Measurements from ENCODE around the gene MAPK12.

DNA sequence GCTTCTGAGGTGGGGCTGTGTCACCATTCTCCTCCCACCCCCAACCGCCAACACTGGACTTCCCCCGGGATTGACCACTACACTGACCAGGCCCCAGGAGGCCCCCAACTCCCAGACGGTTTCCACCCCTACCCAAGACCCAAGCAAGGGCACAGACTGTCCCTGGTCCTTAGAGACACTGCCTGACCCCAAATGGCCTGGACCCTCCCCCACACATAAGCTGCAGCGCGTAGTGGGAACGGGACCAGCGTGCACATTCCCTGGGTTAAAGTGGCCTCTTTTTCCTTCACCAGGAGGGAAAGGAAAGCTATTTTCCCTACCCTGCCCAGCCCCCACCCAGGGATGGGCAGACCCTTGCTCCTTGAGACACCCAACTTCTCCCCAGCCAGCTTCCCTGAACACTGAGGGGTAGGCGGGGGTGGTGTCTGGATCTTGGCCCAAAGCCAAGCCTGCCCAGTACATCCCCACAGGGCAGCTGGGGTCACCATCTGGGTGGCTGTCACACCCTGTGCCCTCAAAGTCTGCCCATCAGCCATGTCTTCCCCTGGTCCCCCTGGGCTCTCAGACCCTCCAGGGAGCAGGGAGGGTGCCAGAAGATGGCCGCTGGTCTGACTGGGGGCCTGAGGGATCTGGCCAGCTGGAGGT, 1.6 kb upstream of the MAPK12 start:
- TF ChIP-seq, protein P1, sequence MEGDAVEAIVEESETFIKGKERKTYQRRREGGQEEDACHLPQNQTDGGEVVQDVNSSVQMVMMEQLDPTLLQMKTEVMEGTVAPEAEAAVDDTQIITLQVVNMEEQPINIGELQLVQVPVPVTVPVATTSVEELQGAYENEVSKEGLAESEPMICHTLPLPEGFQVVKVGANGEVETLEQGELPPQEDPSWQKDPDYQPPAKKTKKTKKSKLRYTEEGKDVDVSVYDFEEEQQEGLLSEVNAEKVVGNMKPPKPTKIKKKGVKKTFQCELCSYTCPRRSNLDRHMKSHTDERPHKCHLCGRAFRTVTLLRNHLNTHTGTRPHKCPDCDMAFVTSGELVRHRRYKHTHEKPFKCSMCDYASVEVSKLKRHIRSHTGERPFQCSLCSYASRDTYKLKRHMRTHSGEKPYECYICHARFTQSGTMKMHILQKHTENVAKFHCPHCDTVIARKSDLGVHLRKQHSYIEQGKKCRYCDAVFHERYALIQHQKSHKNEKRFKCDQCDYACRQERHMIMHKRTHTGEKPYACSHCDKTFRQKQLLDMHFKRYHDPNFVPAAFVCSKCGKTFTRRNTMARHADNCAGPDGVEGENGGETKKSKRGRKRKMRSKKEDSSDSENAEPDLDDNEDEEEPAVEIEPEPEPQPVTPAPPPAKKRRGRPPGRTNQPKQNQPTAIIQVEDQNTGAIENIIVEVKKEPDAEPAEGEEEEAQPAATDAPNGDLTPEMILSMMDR (IDR thresholded peaks at IDR 0.05) = no peak
- no peak for TF ChIP-seq POLR2A (IDR thresholded peaks at IDR 0.05)
